GM12865 (cell line): Measurements from ENCODE around the gene ZNF350.

Experiments
- DNase-seq: peaks from one replicate; pipeline ENCODE4 v3.0.0; 2010; ENCODE audit warnings: low read depth
- H3K4me3 ChIP-seq: 2 replicates; pipeline ENCODE4 v1.5.1; 2011; ENCODE audit warnings: mild to moderate bottlenecking, low read depth, low read length, control low read depth
- TF ChIP-seq, protein P1 (sequence below): IDR thresholded peaks from 2 replicates; pipeline ENCODE4 v1.5.1; 2011; ENCODE audit warnings: low read length, control low read depth, low read depth, inconsistent platforms; ENCODE audit not compliant: insufficient read depth; ENCODE audit errors: missing control alignments

ZNF350 gene

GRCh38 chr19:51931921-51932320, 54.7 kb downstream of the ZNF350 start:
- no peak for DNase-seq
- H3K4me3 ChIP-seq = no peak overlapping the region
- TF ChIP-seq, protein P1, sequence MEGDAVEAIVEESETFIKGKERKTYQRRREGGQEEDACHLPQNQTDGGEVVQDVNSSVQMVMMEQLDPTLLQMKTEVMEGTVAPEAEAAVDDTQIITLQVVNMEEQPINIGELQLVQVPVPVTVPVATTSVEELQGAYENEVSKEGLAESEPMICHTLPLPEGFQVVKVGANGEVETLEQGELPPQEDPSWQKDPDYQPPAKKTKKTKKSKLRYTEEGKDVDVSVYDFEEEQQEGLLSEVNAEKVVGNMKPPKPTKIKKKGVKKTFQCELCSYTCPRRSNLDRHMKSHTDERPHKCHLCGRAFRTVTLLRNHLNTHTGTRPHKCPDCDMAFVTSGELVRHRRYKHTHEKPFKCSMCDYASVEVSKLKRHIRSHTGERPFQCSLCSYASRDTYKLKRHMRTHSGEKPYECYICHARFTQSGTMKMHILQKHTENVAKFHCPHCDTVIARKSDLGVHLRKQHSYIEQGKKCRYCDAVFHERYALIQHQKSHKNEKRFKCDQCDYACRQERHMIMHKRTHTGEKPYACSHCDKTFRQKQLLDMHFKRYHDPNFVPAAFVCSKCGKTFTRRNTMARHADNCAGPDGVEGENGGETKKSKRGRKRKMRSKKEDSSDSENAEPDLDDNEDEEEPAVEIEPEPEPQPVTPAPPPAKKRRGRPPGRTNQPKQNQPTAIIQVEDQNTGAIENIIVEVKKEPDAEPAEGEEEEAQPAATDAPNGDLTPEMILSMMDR = no peak

GRCh38 chr19:51927859-51928258, 58.8 kb downstream of the ZNF350 start:
- H3K4me3 ChIP-seq = peak overlapping the region; percentile 86
- TF ChIP-seq, protein P1 = no peak
- no peak for DNase-seq

- TF ChIP-seq, protein P1 = peak; percentile 22
- DNase-seq = peak; percentile 97
- H3K4me3 ChIP-seq = peak within 1 kb of the TSS; percentile 86
Observed at GRCh38 chr19:51926784-51927741, 59.6 kb downstream of the ZNF350 start, which contains the start of gene ZNF613. TSS of gene ZNF613 (plus strand) at chr19:51927472. CDS start at chr19:51936221, 8,749 bp downstream.

DNA sequence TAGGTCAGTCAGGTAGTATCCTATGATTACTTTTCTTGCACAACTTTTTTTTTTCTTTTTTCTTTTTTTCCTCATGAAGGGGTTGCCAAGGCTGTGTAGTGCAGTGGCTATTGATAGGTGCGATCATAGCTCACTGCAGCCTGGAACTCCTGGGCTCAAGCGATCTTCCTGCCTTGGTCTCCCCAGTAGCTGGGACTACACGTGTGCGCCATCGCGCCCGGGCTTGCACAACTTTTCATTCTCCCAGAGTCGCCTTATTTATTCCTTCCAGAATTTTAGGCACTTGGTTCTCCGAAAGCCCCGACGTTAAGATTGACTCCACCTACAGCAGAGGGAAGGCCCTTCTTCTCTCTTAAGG, 60.2 kb downstream of the ZNF350 start:
- no peak for DNase-seq
- TF ChIP-seq, protein P1 = no peak
- peak overlapping the region; percentile 86 for H3K4me3 ChIP-seq

DNA sequence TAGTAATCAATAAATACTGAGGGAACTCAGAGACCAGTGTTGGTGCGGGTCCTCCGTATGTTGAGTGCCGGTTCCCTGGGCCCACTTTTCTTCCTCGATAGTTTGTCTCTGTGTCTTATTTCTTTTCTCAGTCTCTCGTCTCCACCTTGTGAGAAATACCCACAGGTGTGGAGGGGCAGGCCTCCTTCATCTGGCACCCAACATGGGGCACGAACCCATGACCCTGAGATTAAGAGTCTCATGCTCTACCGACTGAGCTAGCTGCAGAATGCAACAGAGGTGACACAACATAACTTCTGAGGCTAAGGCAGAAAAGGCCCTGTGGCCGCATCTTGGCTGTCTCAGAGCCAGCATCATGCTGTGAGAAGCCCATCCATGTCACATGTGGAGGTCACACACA, 64.7 kb downstream of the ZNF350 start:
- no peak overlapping the region for H3K4me3 ChIP-seq
- DNase-seq = peak; percentile 5
- TF ChIP-seq, protein P1 = no peak

DNA sequence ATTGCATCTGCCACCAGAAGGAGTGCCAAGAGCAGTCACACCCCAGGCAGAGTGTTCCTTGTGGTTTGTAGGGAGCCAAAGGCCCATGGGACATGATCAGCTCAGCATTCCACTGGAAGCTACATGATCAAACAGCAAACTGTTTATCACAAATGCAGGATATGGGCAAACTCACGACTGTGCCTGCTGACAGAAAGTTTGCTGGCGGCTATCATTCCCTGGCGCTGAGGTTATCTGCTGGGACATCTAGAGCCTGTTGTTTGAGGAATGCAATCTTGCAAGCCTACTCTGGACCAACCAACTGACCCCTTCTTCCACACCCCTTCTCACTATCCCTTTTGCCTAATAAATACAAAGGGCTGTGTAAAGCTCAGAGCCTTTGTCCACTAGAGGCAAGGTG, 67.0 kb downstream of the ZNF350 start:
- TF ChIP-seq, protein P1 = no peak
- no peak for DNase-seq
- H3K4me3 ChIP-seq = no peak overlapping the region
